ENCODE measurements around the gene MBTPS1.

MBTPS1 gene

GRCh38 chr16:84007520-84007919 is 109.2 kb downstream of the MBTPS1 start:
- no peak for DNase-seq (ENCODE audit: low read depth in 2 of 2)

- DNase-seq (ENCODE audit: low read depth in 2 of 2) = no peak
These were observed 111.4 kb downstream of the MBTPS1 start for GRCh38 chr16:84005391-84005790.

GRCh38 chr16:84004442-84004841 is 112.3 kb downstream of the MBTPS1 start:
- no peak for DNase-seq (ENCODE audit: low read depth in 2 of 2)
